ENCODE results near the gene SMIM29. TPM values are rescaled to one million over a fixed set of nuclear protein-coding genes. Genes with fewer than 3 reads are reported as not detected.
A peak's percentile ranks its signal among the peaks of the same experiment; 100 is the strongest.

Gene SMIM29
- total RNA-seq, 1 experiment from 2014 or later: 25.1 TPM

- H3K4me3 ChIP-seq (replicated peaks in 1 of 2; ENCODE audit: low read depth in 1 of 2, low read length in 2 of 2): peak overlapping the region; percentile 36 to 59
- no peaks in the 10 kb centered on the region for H3K36me3 ChIP-seq (ENCODE audit: control insufficient read depth in 1 of 2, insufficient read depth in 2 of 2, low read length in 2 of 2)
- TF ChIP-seq JUND (IDR thresholded peaks at IDR 0.05) (no peak), ZFX (IDR thresholded peaks at IDR 0.05) (peak; percentile 33; the same call in 1 of the 2 replicates), POLR2A (IDR thresholded peaks at IDR 0.05; ENCODE audit: borderline replicate concordance, extremely low read depth, insufficient read depth, insufficient read length) (peak; percentile 27), TCF7L2 (IDR thresholded peaks at IDR 0.05; ENCODE audit: borderline replicate concordance, extremely low read depth, insufficient read depth, insufficient read length) (peak; percentile 31), ZBTB33 (IDR thresholded peaks at IDR 0.05; ENCODE audit: extremely low read depth, insufficient replicate concordance, low read length) (no peak), YY1 (IDR thresholded peaks at IDR 0.05; ENCODE audit: extremely low read depth, insufficient replicate concordance, low read depth, low read length) (peak; percentile 5)
- CTCF ChIA-PET: interaction anchor here (1.0 to 1.6 kb wide), 2 partner anchors 20 to 28 kb away, joined by 4 to 5 read pairs; no protein-coding TSS in a partner anchor
- H3K27me3 ChIP-seq (ENCODE audit: insufficient read depth, low read length): no peaks in the 10 kb centered on the region
- H4K20me1 ChIP-seq (ENCODE audit: insufficient read depth): no peaks in the 10 kb centered on the region
- peak overlapping the region; percentile 92 for H3K27ac ChIP-seq (ENCODE audit: low read depth, low read length)
- ATAC-seq: peak; percentile 80
- H3K9me3 ChIP-seq (ENCODE audit: control insufficient read depth in 1 of 2, insufficient read depth in 1 of 2, low read depth in 1 of 2, low read length in 2 of 2): no peaks in the 10 kb centered on the region
- RAD21 ChIA-PET (ENCODE audit: low non-redundant PET in 1 of 2, low total read pairs in 2 of 2, uncharacterized antibody in 2 of 2, unreplicated experiment in 2 of 2): interaction anchor here (0.8 to 1.3 kb wide), 2 partner anchors 20 to 28 kb away, joined by 3 read pairs; no protein-coding TSS in a partner anchor
- intact Hi-C loops (cut with micrococcal nuclease): no loop called here
- H3K4me1 ChIP-seq (ENCODE audit: control insufficient read depth in 1 of 2, insufficient read depth in 2 of 2, low read length in 2 of 2): peaks cover 54 to 69% of the 10 kb centered on the region in 2 experiments
- DNase-seq (ENCODE audit: low read depth, low spot score): no peak
- H3K4me2 ChIP-seq (ENCODE audit: low read length): peak overlapping the region; percentile 96
- no peaks in the 10 kb centered on the region for H3K9me2 ChIP-seq (ENCODE audit: insufficient read depth)
- no peak overlapping the region for H2AFZ ChIP-seq (ENCODE audit: low read depth, low read length, poor library complexity, severe bottlenecking)
- POLR2A ChIA-PET: interaction anchor here (0.7 to 2.4 kb wide), 8 partner anchors 9 to 23 kb away, joined by 3 to 46 read pairs (median 8); partner anchors contain the start of gene HMGA1
- H3K79me2 ChIP-seq (ENCODE audit: insufficient read depth, low read length): no peaks in the 10 kb centered on the region
- peak overlapping the region; percentile 89 for H3K9ac ChIP-seq (ENCODE audit: low read length)
- BruUV-seq (replicated peaks): TSS peak; percentile 85
Measured at GRCh38 chr6:34223956-34224940, 24.6 kb downstream of the SMIM29 start.
